ENCODE measurements around the gene ARF4.
"Not testable (repeated sequence)": the region's sequence is repeated elsewhere in the genome, so short reads cannot be mapped to it uniquely, and the experiment has no call there.

Gene ARF4

GRCh38 chr3:57597127-57597923 lies at the start of gene ARF4:
Gene ARF4 (minus strand): TSS chr3:57597344. CDS start chr3:57597140, 204 bp downstream.
- peak; percentile 99 for DNase-seq

GRCh38 chr3:57646723-57647122 lies 49.6 kb upstream of the ARF4 start:
- DNase-seq, result peak; percentile 34

GRCh38 chr3:57644740-57645139 lies 47.6 kb upstream of the ARF4 start:
- DNase-seq, result peak; percentile 11

- no peak for DNase-seq
These were observed 40.2 kb upstream of the ARF4 start for GRCh38 chr3:57637391-57637790.

- not testable (repeated sequence) for DNase-seq
These were observed 37.1 kb upstream of the ARF4 start for GRCh38 chr3:57634259-57634658.

- DNase-seq, result no peak
These were observed 30.8 kb upstream of the ARF4 start for GRCh38 chr3:57627976-57628375.

GRCh38 chr3:57624801-57625200 lies 27.7 kb upstream of the ARF4 start:
- no peak for DNase-seq

- DNase-seq, result no peak
These were observed 25.2 kb upstream of the ARF4 start for GRCh38 chr3:57622362-57622761.

GRCh38 chr3:57617739-57618138 lies 20.6 kb upstream of the ARF4 start:
- DNase-seq, result no peak

GRCh38 chr3:57616233-57616632 lies 19.1 kb upstream of the ARF4 start:
- no peak for DNase-seq

GRCh38 chr3:57611870-57612269 lies 14.7 kb upstream of the ARF4 start:
- DNase-seq, result not testable (repeated sequence)

- no peak for DNase-seq
These were observed 8.5 kb upstream of the ARF4 start for GRCh38 chr3:57605683-57606082.

GRCh38 chr3:57604971-57605370 lies 7.8 kb upstream of the ARF4 start:
- DNase-seq, result no peak

- no peak for DNase-seq
These were observed 3.1 kb upstream of the ARF4 start for GRCh38 chr3:57600195-57600594.

GRCh38 chr3:57598765-57599360 lies 1.7 kb upstream of the ARF4 start:
- peak; percentile 88 for DNase-seq

GRCh38 chr3:57596495-57597126 lies 533 bp downstream of the ARF4 start:
- peak; percentile 78 for DNase-seq

- DNase-seq, result no peak
These were observed 2.6 kb downstream of the ARF4 start for GRCh38 chr3:57594576-57594975.

- DNase-seq, result no peak
These were observed 3.0 kb downstream of the ARF4 start for GRCh38 chr3:57594144-57594543.

- no peak for DNase-seq
These were observed 4.8 kb downstream of the ARF4 start for GRCh38 chr3:57592306-57592705.

GRCh38 chr3:57587905-57588304 lies 9.2 kb downstream of the ARF4 start:
- DNase-seq, result peak; percentile 79

GRCh38 chr3:57586778-57587177 lies 10.4 kb downstream of the ARF4 start:
- no peak for DNase-seq

- peak; percentile 44 for DNase-seq
These were observed 13.6 kb downstream of the ARF4 start for GRCh38 chr3:57583544-57583943.

- DNase-seq, result peak; percentile 63
These were observed 14.5 kb downstream of the ARF4 start for GRCh38 chr3:57582474-57583168.
